GM12891 (cell line): ENCODE results near the gene SMIM21.

ENCODE experiments used
- POLR2A ChIP-seq: IDR thresholded peaks from 2 replicates; pipeline ENCODE4 v1.6.1; 2011; ENCODE audit warnings: low read depth, low read length, control low read depth
- POLR2AphosphoS5 ChIP-seq: IDR thresholded peaks from 2 replicates; pipeline ENCODE4 v1.6.1; 2011; ENCODE audit warnings: low read depth, low read length, control low read depth
- POU2F2 ChIP-seq: IDR thresholded peaks from 2 replicates; pipeline ENCODE4 v1.6.1; 2011; ENCODE audit warnings: low read depth, mild to moderate bottlenecking, control low read depth, low read length, moderate library complexity
- SPI1 ChIP-seq: IDR thresholded peaks from 2 replicates; pipeline ENCODE4 v1.6.1; 2011; ENCODE audit warnings: low read depth, low read length, control low read depth
- TAF1 ChIP-seq: IDR thresholded peaks from 2 replicates; pipeline ENCODE4 v1.6.1; 2011; ENCODE audit warnings: low read depth, low read length, control low read depth

DNA sequence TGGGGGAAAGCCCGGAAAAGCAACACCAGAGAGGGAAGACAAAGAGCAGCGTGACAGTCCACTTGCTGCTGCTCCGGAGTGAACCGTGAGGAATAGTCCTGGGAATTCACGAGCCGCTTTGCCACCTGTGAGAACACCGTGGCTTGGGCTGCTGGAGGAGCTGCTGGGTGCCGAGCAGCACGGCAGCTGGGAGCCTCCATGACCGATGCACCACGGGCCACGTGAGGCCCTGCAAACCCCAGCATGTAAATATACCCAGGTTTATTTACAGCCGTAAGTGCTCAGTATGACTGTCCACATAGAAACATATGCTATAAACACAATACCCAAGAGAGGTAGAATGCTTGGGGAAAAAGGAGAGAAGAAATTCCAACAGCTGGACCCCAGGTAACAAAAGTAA, 65.1 kb downstream of the SMIM21 start:
- TF ChIP-seq POLR2A (no peak), POLR2AphosphoS5 (no peak), TAF1 (no peak), SPI1 (no peak), POU2F2 (no peak)
